ENCODE results near the gene TRIP13.

DNA sequence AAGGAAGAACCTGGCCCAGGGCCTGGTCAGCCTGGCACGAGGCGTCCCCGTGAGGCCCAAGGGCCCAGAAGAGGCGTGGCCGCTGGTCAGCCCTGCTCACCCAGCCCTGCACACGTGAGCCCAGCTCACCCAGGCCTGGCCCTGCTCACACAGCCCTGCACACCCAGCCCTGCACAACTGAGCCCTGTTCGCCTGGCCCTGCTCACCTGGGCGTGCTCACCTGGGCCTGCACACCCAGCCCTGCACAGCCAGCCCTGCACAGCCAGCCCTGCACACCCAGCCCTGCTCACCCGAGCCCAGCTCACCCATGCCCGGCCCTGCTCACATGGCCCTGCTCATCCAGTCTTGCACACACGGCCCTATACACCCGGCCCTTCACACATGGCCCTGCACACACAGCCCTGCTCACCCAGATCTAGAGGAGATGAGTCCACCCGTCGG lies 44.0 kb upstream of the TRIP13 start:
- no peak for TF ChIP-seq ZNF416 (tag by site-specific recombination; IDR thresholded peaks at IDR 0.05)
- no peak for TF ChIP-seq ZBTB8A (tag by site-specific recombination; IDR thresholded peaks at IDR 0.05)
- TF ChIP-seq, protein P1, sequence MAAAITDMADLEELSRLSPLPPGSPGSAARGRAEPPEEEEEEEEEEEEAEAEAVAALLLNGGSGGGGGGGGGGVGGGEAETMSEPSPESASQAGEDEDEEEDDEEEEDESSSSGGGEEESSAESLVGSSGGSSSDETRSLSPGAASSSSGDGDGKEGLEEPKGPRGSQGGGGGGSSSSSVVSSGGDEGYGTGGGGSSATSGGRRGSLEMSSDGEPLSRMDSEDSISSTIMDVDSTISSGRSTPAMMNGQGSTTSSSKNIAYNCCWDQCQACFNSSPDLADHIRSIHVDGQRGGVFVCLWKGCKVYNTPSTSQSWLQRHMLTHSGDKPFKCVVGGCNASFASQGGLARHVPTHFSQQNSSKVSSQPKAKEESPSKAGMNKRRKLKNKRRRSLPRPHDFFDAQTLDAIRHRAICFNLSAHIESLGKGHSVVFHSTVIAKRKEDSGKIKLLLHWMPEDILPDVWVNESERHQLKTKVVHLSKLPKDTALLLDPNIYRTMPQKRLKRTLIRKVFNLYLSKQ (tag by site-specific recombination; IDR thresholded peaks at IDR 0.05; ENCODE audit: borderline replicate concordance), result no peak
- TF ChIP-seq, protein P2, sequence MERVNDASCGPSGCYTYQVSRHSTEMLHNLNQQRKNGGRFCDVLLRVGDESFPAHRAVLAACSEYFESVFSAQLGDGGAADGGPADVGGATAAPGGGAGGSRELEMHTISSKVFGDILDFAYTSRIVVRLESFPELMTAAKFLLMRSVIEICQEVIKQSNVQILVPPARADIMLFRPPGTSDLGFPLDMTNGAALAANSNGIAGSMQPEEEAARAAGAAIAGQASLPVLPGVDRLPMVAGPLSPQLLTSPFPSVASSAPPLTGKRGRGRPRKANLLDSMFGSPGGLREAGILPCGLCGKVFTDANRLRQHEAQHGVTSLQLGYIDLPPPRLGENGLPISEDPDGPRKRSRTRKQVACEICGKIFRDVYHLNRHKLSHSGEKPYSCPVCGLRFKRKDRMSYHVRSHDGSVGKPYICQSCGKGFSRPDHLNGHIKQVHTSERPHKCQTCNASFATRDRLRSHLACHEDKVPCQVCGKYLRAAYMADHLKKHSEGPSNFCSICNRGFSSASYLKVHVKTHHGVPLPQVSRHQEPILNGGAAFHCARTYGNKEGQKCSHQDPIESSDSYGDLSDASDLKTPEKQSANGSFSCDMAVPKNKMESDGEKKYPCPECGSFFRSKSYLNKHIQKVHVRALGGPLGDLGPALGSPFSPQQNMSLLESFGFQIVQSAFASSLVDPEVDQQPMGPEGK (tag by site-specific recombination; IDR thresholded peaks at IDR 0.05), result no peak
- TF ChIP-seq ZNF274 (IDR thresholded peaks at IDR 0.05; ENCODE audit: low read length), result no peak
- TF ChIP-seq ZNF274 (tag by site-specific recombination; IDR thresholded peaks at IDR 0.05; ENCODE audit: borderline replicate concordance), result no peak
- TF ChIP-seq ZNF624 (tag by site-specific recombination; IDR thresholded peaks at IDR 0.05), result no peak
- no peak for TF ChIP-seq MEIS1 (CRISPR knock-in tag; IDR thresholded peaks at IDR 0.05; ENCODE audit: borderline replicate concordance)
- TF ChIP-seq, protein P3, sequence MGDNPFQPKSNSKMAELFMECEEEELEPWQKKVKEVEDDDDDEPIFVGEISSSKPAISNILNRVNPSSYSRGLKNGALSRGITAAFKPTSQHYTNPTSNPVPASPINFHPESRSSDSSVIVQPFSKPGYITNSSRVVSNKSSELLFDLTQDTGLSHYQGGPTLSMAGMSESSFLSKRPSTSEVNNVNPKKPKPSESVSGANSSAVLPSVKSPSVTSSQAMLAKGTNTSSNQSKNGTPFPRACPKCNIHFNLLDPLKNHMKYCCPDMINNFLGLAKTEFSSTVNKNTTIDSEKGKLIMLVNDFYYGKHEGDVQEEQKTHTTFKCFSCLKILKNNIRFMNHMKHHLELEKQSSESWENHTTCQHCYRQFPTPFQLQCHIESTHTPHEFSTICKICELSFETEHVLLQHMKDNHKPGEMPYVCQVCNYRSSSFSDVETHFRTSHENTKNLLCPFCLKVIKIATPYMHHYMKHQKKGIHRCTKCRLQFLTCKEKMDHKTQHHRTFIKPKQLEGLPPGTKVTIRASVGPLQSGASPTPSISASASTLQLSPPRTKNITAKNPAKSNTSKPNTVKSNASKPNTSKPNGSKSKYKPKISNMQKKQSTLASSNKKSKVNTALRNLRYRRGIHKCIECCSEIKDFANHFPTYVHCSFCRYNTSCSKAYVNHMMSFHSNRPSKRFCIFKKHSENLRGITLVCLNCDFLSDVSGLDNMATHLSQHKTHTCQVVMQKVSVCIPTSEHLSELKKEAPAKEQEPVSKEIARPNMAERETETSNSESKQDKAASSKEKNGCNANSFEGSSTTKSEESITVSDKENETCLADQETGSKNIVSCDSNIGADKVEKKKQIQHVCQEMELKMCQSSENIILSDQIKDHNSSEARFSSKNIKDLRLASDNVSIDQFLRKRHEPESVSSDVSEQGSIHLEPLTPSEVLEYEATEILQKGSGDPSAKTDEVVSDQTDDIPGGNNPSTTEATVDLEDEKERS (tag by site-specific recombination; IDR thresholded peaks at IDR 0.05), result no peak

All from HEK293 (cell line).